Measurements from ENCODE around the gene ECHS1.

DNA sequence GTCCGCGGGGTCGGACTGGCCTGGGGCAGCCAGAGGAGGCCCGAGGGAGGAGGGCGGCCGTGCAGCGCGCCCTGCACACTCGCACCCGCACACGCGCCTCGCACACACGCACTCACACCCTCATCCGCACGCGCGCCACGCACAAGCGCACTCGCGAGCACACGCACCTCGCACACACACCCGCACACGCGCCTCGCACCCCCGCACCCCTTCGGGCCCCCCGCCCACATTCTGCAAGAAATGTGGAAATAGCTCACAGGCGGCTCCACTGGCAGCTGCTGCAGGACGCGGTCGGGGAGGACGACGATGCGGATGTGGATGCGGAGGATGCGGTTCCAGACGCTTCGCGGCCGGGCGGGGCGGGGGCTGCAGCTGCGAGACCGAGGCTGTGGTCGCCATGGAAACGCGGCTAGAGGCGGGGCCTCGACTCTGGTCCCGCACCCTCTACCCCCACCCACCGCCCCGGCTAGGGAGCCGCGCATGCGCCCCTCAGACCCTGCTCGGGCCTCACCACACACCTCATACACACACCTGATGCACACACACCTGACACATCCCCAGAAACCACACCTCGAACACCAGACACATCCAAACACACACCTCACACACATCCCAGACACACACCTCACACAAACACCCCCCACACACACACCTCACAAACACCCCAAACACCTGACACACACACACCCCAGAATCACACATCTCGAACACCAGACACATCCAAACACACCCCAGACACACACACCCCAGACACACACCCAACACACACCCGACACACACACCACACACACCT is 36.4 kb downstream of the ECHS1 start, which contains the start of gene CALY:
- TF ChIP-seq CEBPB (IDR thresholded peaks at IDR 0.05), result no peak
- TF ChIP-seq TEAD4 (IDR thresholded peaks at IDR 0.05), result no peak
- TF ChIP-seq, protein P1, sequence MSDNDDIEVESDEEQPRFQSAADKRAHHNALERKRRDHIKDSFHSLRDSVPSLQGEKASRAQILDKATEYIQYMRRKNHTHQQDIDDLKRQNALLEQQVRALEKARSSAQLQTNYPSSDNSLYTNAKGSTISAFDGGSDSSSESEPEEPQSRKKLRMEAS (IDR thresholded peaks at IDR 0.05), result no peak
- TF ChIP-seq CREB1 (IDR thresholded peaks at IDR 0.05; ENCODE audit: low read depth), result no peak
- TF ChIP-seq RAD21 (IDR thresholded peaks at IDR 0.05; ENCODE audit: low read depth), result no peak
- TF ChIP-seq TAF1 (IDR thresholded peaks at IDR 0.05; ENCODE audit: low read depth), result no peak
- TF ChIP-seq EP300 (IDR thresholded peaks at IDR 0.05; ENCODE audit: borderline replicate concordance), result no peak
- TF ChIP-seq NFIC (IDR thresholded peaks at IDR 0.05), result no peak
- TF ChIP-seq, protein P2, sequence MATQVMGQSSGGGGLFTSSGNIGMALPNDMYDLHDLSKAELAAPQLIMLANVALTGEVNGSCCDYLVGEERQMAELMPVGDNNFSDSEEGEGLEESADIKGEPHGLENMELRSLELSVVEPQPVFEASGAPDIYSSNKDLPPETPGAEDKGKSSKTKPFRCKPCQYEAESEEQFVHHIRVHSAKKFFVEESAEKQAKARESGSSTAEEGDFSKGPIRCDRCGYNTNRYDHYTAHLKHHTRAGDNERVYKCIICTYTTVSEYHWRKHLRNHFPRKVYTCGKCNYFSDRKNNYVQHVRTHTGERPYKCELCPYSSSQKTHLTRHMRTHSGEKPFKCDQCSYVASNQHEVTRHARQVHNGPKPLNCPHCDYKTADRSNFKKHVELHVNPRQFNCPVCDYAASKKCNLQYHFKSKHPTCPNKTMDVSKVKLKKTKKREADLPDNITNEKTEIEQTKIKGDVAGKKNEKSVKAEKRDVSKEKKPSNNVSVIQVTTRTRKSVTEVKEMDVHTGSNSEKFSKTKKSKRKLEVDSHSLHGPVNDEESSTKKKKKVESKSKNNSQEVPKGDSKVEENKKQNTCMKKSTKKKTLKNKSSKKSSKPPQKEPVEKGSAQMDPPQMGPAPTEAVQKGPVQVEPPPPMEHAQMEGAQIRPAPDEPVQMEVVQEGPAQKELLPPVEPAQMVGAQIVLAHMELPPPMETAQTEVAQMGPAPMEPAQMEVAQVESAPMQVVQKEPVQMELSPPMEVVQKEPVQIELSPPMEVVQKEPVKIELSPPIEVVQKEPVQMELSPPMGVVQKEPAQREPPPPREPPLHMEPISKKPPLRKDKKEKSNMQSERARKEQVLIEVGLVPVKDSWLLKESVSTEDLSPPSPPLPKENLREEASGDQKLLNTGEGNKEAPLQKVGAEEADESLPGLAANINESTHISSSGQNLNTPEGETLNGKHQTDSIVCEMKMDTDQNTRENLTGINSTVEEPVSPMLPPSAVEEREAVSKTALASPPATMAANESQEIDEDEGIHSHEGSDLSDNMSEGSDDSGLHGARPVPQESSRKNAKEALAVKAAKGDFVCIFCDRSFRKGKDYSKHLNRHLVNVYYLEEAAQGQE (IDR thresholded peaks at IDR 0.05; ENCODE audit: low read depth), result no peak
- TF ChIP-seq, protein P3, sequence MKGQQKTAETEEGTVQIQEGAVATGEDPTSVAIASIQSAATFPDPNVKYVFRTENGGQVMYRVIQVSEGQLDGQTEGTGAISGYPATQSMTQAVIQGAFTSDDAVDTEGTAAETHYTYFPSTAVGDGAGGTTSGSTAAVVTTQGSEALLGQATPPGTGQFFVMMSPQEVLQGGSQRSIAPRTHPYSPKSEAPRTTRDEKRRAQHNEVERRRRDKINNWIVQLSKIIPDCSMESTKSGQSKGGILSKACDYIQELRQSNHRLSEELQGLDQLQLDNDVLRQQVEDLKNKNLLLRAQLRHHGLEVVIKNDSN (IDR thresholded peaks at IDR 0.05), result no peak
- no peak for TF ChIP-seq FOXM1 (IDR thresholded peaks at IDR 0.05; ENCODE audit: borderline replicate concordance, low read depth)
- TF ChIP-seq ZBTB7A (IDR thresholded peaks at IDR 0.05; ENCODE audit: low read depth), result no peak
